ENCODE results near the gene SYTL2. TPM values are rescaled to one million over a fixed set of nuclear protein-coding genes. Genes with fewer than 3 reads are reported as not detected.
"Not testable (repeated sequence)": the region's sequence is repeated elsewhere in the genome, so short reads cannot be mapped to it uniquely, and the experiment has no call there.

Gene SYTL2
- total RNA-seq, 8 experiments from 2014 or later: 2.5 to 79.6 (median 19.3) TPM

GRCh38 chr11:85697747-85698146 lies 113.2 kb downstream of the SYTL2 start:
- peak in 1 of 8 experiments; percentile 36 for ATAC-seq (replicated peaks in 6 of 8)
- WGBS, 10 experiments: 83 to 100% (median 97%) methylated on average over 1 to 2 of the region's 2 CpGs; no CpG with 5 or more reads in 2 of the 10 experiments
- H3K4me1 ChIP-seq (replicated peaks in 1 of 2): no peaks in the 10 kb centered on the region
- no peak overlapping the region for H3K4me3 ChIP-seq
- no peak overlapping the region for H3K27ac ChIP-seq
- in situ Hi-C loops (cut with MboI; ENCODE audit: low pct_unique_long_range_greater_than_20kb in 2 of 9, low sequenced_read_pairs in 9 of 9, unreplicated experiment in 9 of 9): no loop called here

GRCh38 chr11:85695546-85695945 lies 115.4 kb downstream of the SYTL2 start:
- in situ Hi-C loops (cut with MboI; ENCODE audit: low pct_unique_long_range_greater_than_20kb in 2 of 9, low sequenced_read_pairs in 9 of 9, unreplicated experiment in 9 of 9): no loop called here
- no peak for ATAC-seq (replicated peaks in 6 of 8)

GRCh38 chr11:85694385-85694980 lies 116.5 kb downstream of the SYTL2 start:
- no peaks in the 10 kb centered on the region for H3K4me1 ChIP-seq (replicated peaks in 1 of 2)
- H3K27ac ChIP-seq: no peak overlapping the region
- ATAC-seq (replicated peaks in 6 of 8): peak in 3 of 8 experiments; percentile 41 to 74 (median 50)
- in situ Hi-C loops (cut with MboI; ENCODE audit: low pct_unique_long_range_greater_than_20kb in 2 of 9, low sequenced_read_pairs in 9 of 9, unreplicated experiment in 9 of 9): no loop called here
- no peak overlapping the region for H3K4me3 ChIP-seq
- 100% methylated on average over 1 of the region's 1 CpG; no CpG with 5 or more reads in 6 of the 10 experiments for WGBS, 10 experiments

More at GRCh38 chr11:85695546-85695945, 115.4 kb downstream of the SYTL2 start:
- H3K4me1 ChIP-seq (replicated peaks in 1 of 2): no peaks in the 10 kb centered on the region
- H3K27ac ChIP-seq: no peak overlapping the region
- H3K4me3 ChIP-seq: no peak overlapping the region

- Histone ChIP-seq H3K4me3 (no peak within 1 kb of the TSS), H3K27ac (no peak within 1 kb of the TSS)
- in situ Hi-C loops (cut with MboI; ENCODE audit: low pct_unique_long_range_greater_than_20kb in 2 of 9, low sequenced_read_pairs in 9 of 9, unreplicated experiment in 9 of 9): no loop called here
Observed at GRCh38 chr11:85685820-85686459, 125.0 kb downstream of the SYTL2 start, which contains the start of gene CCDC89. Gene CCDC89 (minus strand): TSS chr11:85686195. CDS start chr11:85686130, 65 bp downstream.

GRCh38 chr11:85685125-85685819 lies 125.7 kb downstream of the SYTL2 start:
- Histone ChIP-seq H3K27ac (no peak overlapping the region), H3K4me1 (replicated peaks in 1 of 2) (peaks cover 0 to 4% of the 10 kb centered on the region in 2 donors), H3K4me3 (no peak overlapping the region)
- 23 to 100% (median 93%) methylated on average over 1 to 10 of the region's 15 CpGs; no CpG with 5 or more reads in 1 of the 10 experiments for WGBS, 10 experiments
- in situ Hi-C loops (cut with MboI; ENCODE audit: low pct_unique_long_range_greater_than_20kb in 2 of 9, low sequenced_read_pairs in 9 of 9, unreplicated experiment in 9 of 9): no loop called here
- peak in 4 of 8 experiments; percentile 3 to 36 (median 22) for ATAC-seq (replicated peaks in 6 of 8)

More at GRCh38 chr11:85685820-85686459, 125.0 kb downstream of the SYTL2 start, which contains the start of gene CCDC89:
- H3K4me1 ChIP-seq (replicated peaks in 1 of 2): peaks cover 0 to 4% of the 10 kb centered on the region in 2 donors
- WGBS, 10 experiments: 0 to 85% (median 74%) methylated on average over 3 to 12 of the region's 13 CpGs; no CpG with 5 or more reads in 2 of the 10 experiments
- ATAC-seq (replicated peaks in 6 of 8): peak; percentile 66 to 95 (median 91)

GRCh38 chr11:85682330-85683305 lies 128.3 kb downstream of the SYTL2 start:
- in situ Hi-C loops (cut with MboI; ENCODE audit: low pct_unique_long_range_greater_than_20kb in 2 of 9, low sequenced_read_pairs in 9 of 9, unreplicated experiment in 9 of 9): no loop called here
- peaks cover 0 to 4% of the 10 kb centered on the region in 2 donors for H3K4me1 ChIP-seq (replicated peaks in 1 of 2)
- 0 to 100% (median 90%) methylated on average over 1 to 23 of the region's 43 CpGs; no CpG with 5 or more reads in 1 of the 10 experiments for WGBS, 10 experiments
- peak in 2 of 8 experiments; percentile 12 to 18 for ATAC-seq (replicated peaks in 6 of 8)
- no peak overlapping the region for H3K27ac ChIP-seq
- H3K4me3 ChIP-seq: no peak overlapping the region

GRCh38 chr11:85680897-85681296 lies 130.0 kb downstream of the SYTL2 start:
- ATAC-seq (replicated peaks in 6 of 8): peak in 1 of 8 experiments; percentile 31
- in situ Hi-C loops (cut with MboI; ENCODE audit: low pct_unique_long_range_greater_than_20kb in 2 of 9, low sequenced_read_pairs in 9 of 9, unreplicated experiment in 9 of 9): no loop called here
- 80 to 100% (median 80%) methylated on average over 1 of the region's 1 CpG; no CpG with 5 or more reads in 7 of the 10 experiments for WGBS, 10 experiments
- Histone ChIP-seq H3K4me3 (no peak overlapping the region), H3K4me1 (replicated peaks in 1 of 2) (peaks cover 0 to 4% of the 10 kb centered on the region in 2 donors), H3K27ac (no peak overlapping the region)

- ATAC-seq (replicated peaks in 6 of 8): no peak
- no peaks in the 10 kb centered on the region for H3K4me1 ChIP-seq (replicated peaks in 1 of 2)
- H3K4me3 ChIP-seq: no peak overlapping the region
- in situ Hi-C loops (cut with MboI; ENCODE audit: low pct_unique_long_range_greater_than_20kb in 2 of 9, low sequenced_read_pairs in 9 of 9, unreplicated experiment in 9 of 9): no loop called here
- 0 to 95% (median 78%) methylated on average over 1 to 4 of the region's 4 CpGs for WGBS, 10 experiments
- H3K27ac ChIP-seq: no peak overlapping the region
Observed at GRCh38 chr11:85679576-85679975, 131.4 kb downstream of the SYTL2 start.

- H3K4me3 ChIP-seq: no peak overlapping the region
- 50 to 100% (median 83%) methylated on average over 1 to 3 of the region's 3 CpGs; no CpG with 5 or more reads in 1 of the 10 experiments for WGBS, 10 experiments
- no peak for ATAC-seq (replicated peaks in 6 of 8)
- no peaks in the 10 kb centered on the region for H3K4me1 ChIP-seq (replicated peaks in 1 of 2)
- H3K27ac ChIP-seq: no peak overlapping the region
- in situ Hi-C loops (cut with MboI; ENCODE audit: low pct_unique_long_range_greater_than_20kb in 2 of 9, low sequenced_read_pairs in 9 of 9, unreplicated experiment in 9 of 9): no loop called here
Observed at GRCh38 chr11:85673393-85673792, 137.5 kb downstream of the SYTL2 start.

GRCh38 chr11:85672105-85672902 lies 138.6 kb downstream of the SYTL2 start:
- H3K4me1 ChIP-seq (replicated peaks in 1 of 2): no peaks in the 10 kb centered on the region
- peak in 2 of 8 experiments; percentile 31 to 68 for ATAC-seq (replicated peaks in 6 of 8)
- in situ Hi-C loops (cut with MboI; ENCODE audit: low pct_unique_long_range_greater_than_20kb in 2 of 9, low sequenced_read_pairs in 9 of 9, unreplicated experiment in 9 of 9): no loop called here
- no peak overlapping the region for H3K4me3 ChIP-seq
- H3K27ac ChIP-seq: no peak overlapping the region
- 5 to 80% (median 30%) methylated on average over 1 to 5 of the region's 8 CpGs; no CpG with 5 or more reads in 1 of the 10 experiments for WGBS, 10 experiments

GRCh38 chr11:85670949-85671663 lies 139.8 kb downstream of the SYTL2 start:
- ATAC-seq (replicated peaks in 6 of 8); H3K4me3 ChIP-seq; in situ Hi-C loops (cut with MboI; ENCODE audit: low pct_unique_long_range_greater_than_20kb in 2 of 9, low sequenced_read_pairs in 9 of 9, unreplicated experiment in 9 of 9); H3K4me1 ChIP-seq (replicated peaks in 1 of 2); H3K27ac ChIP-seq: not testable (repeated sequence)
